NCI-H446 treated with DMSO at 0.1 percent for 48 hours (cell line): ENCODE data around the gene GABRG3.

ENCODE experiments used
- DNase-seq: peaks from one replicate; lab custom pipeline; 2025; lab: John Stamatoyannopoulos, UW

GABRG3 gene

GRCh38 chr15:27101982-27102381 lies 131.0 kb downstream of the GABRG3 start:
- no peak for DNase-seq

GRCh38 chr15:27111323-27111722 lies 140.3 kb downstream of the GABRG3 start:
- no peak for DNase-seq

DNA sequence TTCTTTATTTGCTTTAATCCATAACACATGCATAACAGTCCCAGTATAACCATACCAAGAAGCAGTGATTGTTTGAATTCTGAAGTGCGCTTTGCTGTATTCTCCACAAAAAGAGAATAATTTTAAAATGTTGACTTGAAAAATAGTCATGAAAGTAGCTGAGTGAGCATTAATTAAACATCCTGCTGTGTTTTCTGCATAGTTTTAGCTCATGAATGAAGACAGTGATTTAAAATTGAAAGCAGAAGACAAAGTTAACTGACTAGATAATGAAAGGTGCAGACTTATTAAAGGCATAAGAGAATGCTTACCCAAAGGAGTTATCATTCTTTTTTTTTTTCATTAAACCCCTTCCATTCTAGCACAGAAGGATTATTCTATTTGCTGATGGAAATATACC lies 143.5 kb downstream of the GABRG3 start:
- DNase-seq: no peak

GRCh38 chr15:27119695-27120266 lies 148.8 kb downstream of the GABRG3 start:
- DNase-seq: no peak

DNA sequence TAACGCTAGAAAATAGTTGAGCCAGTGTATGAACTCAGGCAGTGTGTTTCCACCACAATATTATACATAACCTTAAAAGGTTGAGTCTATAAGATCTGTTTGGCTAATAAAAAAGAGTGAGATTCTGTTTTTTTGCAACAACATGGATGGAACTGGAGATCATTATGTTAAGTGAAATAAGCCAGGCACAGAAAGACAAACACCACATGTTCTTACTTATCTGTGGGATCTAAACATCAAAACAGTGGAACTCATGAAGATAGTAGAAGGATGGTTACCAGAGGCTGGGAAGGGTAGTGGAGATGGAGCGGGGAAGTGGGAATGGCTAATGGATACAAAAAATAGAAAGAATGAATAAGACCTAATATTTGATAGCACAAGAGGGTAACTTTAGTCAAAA lies 150.7 kb downstream of the GABRG3 start:
- DNase-seq: no peak

GRCh38 chr15:27123291-27123690 lies 152.3 kb downstream of the GABRG3 start:
- no peak for DNase-seq

- DNase-seq: no peak
These were observed 152.8 kb downstream of the GABRG3 start for GRCh38 chr15:27123808-27124207.

- DNase-seq: no peak
These were observed 153.4 kb downstream of the GABRG3 start for GRCh38 chr15:27124287-27124871.

DNA sequence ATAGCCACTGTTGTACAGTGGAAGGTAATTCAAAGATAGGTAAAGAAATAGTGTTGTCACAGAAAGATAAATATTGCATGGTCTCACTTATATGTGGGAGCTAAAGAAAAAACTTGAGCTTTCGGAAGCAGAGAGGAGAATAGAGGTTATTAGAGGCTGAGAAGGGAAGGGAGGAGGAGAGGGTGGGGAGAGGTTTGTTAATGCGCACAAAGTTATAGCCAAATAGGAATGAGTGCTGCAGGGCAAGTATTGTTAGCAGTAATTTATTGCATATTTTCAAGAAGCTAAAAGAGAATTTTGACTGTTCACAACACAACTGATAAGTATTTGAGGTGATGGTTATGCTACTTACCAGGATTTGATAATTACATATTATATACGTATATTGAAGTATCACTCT lies 154.2 kb downstream of the GABRG3 start:
- DNase-seq: no peak

DNA sequence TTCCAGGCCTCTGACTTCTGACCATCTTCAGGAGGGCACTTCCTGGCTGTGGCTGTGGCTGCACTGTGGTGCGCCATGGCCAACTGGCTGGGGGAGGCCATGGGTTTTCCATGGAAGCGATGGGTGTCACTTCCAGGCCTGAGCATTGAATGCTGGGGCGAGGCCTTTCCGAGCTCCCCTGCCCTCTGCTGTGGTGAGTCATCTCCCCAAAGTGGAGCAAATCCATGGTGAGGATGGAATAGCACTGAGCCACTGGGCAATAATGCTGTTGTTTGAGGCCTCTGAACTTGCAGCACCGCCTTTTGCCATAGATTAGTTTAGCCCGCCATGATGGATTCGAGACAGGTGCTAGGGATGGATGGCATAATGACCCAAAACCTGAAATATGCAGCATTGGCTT lies 155.5 kb downstream of the GABRG3 start:
- no peak for DNase-seq

DNA sequence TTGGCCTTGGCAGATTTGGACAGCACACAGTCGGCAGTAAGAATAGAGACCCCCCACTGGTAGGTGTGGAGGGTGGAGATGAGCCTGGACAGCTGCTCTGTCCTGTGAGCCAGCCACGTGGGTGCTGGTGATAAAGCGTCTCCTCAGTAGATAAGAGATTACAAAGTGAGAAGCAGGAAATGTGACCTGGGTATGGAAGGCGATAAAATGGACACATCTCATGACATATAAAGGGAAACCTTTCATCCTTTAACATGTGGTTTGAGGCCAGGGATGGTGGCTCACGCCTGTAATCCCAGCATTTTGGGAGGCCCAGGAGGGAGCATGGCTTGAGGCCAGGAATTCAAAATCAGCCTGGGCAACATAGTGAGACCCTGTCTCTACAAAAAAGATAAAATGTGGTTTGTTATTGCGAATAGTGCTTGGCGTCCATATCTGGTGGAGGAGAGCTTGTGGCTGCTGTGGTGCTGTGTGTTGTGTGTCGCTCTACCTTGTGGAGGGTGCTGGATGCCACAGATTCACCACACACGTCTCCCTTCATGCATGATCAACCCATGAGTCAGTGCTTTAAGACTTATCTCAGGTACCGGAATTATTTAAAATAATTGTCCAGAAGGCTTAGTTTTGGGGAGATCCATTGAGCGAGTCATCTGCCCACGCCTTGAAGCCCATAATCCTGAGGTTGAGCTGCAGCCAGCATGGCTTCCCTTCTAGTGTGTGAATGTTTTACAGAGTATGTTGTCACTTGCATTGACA lies 157.0 kb downstream of the GABRG3 start:
- DNase-seq: no peak

DNA sequence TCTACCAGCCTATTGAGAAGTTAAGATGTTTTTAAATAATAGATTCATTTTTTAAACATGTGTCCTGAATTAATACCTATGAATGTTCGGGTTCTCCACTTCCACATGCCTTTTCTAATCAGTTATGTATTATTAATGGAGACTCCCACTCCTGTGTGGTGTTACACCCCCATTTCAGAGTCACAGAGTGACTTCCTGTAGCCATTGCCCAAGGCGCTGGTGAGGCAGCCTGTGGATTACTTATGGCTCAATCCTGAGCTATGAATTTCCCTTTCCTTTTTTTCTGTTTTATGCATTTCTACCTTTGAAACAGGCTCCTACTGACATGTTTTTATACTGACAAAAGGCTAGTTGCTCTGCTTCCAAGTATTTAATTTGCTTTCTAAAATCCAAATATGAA lies 162.3 kb downstream of the GABRG3 start:
- DNase-seq: no peak

DNA sequence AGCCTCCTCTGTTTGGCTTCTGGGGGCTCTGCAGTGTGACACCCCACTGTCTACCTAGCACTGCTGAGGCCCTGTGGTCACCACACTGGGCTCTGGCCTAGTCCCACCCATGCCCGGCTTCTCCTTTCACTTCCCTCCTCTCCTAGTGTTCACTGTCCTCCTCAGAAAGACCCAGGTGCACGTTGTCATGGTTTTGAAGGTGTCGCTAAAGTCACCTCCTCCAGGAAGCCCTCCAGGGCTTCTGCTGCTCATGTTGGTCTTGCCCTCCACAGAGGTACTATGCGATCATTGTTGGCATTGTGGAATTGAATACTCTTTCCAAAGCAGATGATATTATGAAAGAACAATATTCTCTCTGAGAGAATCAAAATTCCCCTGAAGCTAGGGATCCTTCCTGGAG lies 163.5 kb downstream of the GABRG3 start:
- DNase-seq: no peak

DNA sequence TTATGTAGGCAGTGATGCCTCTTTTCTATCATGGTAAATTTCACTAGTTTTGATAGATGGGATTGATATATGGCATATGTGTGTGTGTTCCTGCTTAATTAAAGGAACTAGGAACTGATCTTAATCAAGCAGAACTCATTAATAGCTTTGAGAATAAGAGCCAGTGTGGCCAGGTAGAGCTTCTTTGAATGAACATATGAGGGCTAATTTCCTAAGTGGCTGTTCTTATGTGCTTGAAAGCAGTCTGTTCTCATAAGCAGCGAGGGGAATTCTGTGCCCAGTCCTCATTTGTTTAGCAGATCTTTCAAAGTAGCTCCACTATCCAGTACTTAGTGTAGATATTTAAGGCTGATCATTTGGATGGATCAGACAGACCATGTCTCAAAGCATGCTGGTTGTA lies 164.2 kb downstream of the GABRG3 start:
- no peak for DNase-seq

- no peak for DNase-seq
These were observed 166.1 kb downstream of the GABRG3 start for GRCh38 chr15:27137127-27137526.

- no peak for DNase-seq
These were observed 194.6 kb downstream of the GABRG3 start for GRCh38 chr15:27165590-27165989.

- DNase-seq: no peak
These were observed 195.9 kb downstream of the GABRG3 start for GRCh38 chr15:27166917-27167316.

DNA sequence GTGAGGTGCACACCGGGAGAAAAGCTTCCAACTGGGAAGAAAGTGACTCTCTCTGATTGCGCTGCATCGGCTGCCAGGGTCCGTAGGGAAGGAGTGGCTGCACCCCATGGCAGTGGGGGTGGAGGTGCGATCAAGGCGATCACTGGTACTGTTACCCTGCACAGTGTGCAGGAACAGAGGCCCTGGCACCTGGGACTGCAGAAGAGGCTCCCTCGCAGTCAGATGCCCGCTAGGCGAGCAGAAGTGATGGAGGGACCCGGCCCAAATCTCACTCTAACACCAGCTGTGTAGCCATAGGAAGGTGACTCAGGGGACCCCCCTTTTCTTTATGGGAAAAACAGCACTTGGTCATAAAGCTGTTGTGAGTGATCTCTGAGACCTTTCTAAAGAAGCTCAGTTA lies 196.8 kb downstream of the GABRG3 start:
- no peak for DNase-seq

- DNase-seq: no peak
These were observed 199.9 kb downstream of the GABRG3 start for GRCh38 chr15:27170851-27171250.

DNA sequence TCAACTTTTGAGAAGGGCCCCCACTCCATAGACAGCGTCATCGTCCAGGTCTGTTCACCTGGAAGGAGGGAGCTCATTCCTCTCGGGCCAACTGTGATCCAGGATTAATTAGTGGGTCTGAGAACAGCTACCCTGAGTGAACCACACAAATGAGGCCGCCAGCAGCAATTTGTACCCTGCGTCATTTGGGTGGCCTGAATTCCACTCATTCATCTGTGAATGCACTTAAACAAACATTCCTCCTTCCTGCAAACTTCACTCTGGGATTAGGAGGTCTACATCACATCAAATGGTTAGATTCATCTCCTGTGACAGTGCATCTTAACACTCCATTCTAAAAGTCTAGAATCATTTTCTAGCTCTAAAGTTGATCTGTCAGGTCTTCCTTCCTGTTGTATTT lies 201.8 kb downstream of the GABRG3 start:
- DNase-seq: no peak

DNA sequence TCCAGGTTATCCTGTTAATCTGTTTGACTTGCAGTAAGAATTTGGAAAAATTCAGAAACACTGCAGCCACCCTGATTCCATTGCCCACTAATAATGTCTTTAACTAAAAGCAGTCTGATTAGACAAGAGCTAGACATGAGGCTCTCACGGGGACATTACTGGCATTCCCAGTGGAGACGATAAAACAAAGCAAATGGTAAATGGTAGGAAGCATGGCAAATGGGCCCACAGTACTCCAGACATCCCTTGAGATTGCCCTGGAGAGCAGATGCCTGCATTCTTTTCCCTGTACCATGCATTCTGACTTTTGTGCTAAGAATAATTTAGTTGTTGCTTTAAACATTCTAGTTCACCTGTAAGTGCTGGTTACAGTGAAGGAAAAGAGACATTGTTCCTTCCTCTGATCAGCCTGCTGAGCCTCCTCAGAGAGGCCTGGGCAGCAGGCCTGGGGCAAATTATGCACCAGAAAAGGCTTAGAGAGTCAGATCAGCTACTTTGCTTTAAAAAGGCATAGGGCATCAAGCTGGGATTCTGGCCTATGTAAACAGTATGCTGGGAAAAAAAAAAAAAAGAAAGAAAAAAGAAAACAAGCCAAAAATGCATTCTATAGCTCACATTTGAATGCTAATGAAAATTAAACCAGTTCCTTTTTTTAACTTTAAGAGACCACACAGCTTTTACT lies 204.6 kb downstream of the GABRG3 start:
- no peak for DNase-seq

DNA sequence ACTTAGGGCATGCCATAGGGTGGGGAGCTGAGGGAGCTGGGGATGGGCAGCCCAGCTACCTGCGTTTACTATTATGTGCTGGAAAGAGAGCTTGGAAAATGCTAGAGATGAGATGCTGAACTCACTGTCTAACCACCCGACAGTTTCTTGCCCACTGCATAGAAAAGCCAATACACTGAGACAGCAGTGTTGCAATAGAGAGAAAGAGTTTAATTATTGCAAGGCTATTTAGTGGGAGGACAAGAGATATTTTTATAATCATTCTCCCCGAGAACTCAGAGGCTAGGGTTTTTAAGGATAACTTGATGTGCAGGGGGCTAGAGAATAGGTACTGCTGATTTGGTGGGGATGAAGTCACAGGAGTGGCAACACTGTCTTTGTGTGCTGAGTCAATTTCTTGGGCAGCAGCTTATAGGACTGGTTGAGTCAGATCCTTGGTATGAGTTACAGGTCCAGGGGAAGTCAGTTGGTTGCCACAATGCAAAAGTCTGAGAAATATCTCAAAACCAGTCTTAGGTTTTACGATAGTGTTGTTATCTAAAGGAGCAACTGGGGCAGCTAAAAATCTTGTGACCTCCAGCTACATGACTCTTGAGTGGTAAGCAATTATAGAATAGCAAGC lies 205.9 kb downstream of the GABRG3 start:
- no peak for DNase-seq

DNA sequence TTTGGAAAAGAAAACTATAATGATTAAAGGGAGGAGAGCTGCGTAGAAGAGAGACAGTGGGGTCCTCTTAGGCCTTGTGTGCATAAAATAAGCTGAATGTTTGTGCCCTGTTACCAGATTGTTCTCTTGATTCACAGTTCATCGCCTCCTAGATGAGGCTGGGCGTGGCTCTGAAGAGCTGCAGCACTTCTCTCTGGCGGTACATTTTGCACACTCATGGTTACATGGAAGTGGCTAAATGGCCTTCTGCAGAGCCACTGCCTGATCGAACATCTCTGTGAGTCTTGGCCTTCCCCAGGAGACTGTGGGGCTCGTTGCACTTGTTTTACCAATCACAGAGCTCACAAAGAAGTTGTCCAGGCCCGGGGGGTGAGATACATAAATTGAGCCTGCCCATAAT lies 208.8 kb downstream of the GABRG3 start:
- no peak for DNase-seq
